ENCODE results near the gene RAB1A. TPM values are rescaled to one million over a fixed set of nuclear protein-coding genes. Genes with fewer than 3 reads are reported as not detected.

RAB1A gene
- polyA plus RNA-seq, 1 donor (not counting 4 experiments of a cell fraction or from before 2014, with no cell fraction given) = 274 TPM

- TF ChIP-seq EZH2 (IDR thresholded peaks at IDR 0.05; ENCODE audit: low read length) = no peak
- no peak for TF ChIP-seq CTCF (optimal IDR thresholded peaks at IDR 0.05 in 1 of 3, IDR thresholded peaks at IDR 0.05 in 1 of 3, conservative IDR thresholded peaks at IDR 0.05 in 1 of 3; ENCODE audit: extremely low read depth in 1 of 3, insufficient read depth in 2 of 3, low read length in 3 of 3)
- Histone ChIP-seq H3K36me3 (ENCODE audit: control insufficient read depth in 2 of 2, extremely low read depth in 1 of 2, insufficient read depth in 2 of 2, low read length in 2 of 2) (no peaks in the 10 kb centered on the region), H3K4me1 (ENCODE audit: control insufficient read depth, extremely low read depth, insufficient read depth, low read length) (no peaks in the 10 kb centered on the region), H3K79me2 (ENCODE audit: control insufficient read depth, insufficient read depth, low read length) (no peaks in the 10 kb centered on the region), H3K27ac (ENCODE audit: control insufficient read depth, insufficient read depth, low read length) (no peak overlapping the region), H3K4me2 (ENCODE audit: control insufficient read depth, extremely low read depth, insufficient read depth, low read depth, low read length) (no peak overlapping the region), H3K27me3 (ENCODE audit: control insufficient read depth, extremely low read depth, insufficient read depth, low read length) (no peaks in the 10 kb centered on the region), H3K9me3 (ENCODE audit: control insufficient read depth, low read depth, low read length) (no peaks in the 10 kb centered on the region), H4K20me1 (ENCODE audit: control insufficient read depth, extremely low read depth, insufficient read depth, low read length) (no peaks in the 10 kb centered on the region), H3K9ac (ENCODE audit: control insufficient read depth, extremely low read depth, insufficient read depth, low read length) (no peak overlapping the region), H3K9me1 (ENCODE audit: control insufficient read depth, extremely low read depth, insufficient read depth, low read length) (no peaks in the 10 kb centered on the region), H3K4me3 (ENCODE audit: control insufficient read depth in 2 of 3, extremely low read depth in 1 of 3, insufficient read depth in 2 of 3, low read depth in 1 of 3, low read length in 3 of 3) (no peak overlapping the region), H2AFZ (ENCODE audit: control insufficient read depth, low read length) (no peak overlapping the region)
- dilution Hi-C loops (cut with MboI; ENCODE audit: extremely low pct_ligation_motif_present, low sequenced_read_pairs) = no loop called here
- DNase-seq (ENCODE audit: low read depth, low spot score) = no peak
- no peak for FAIRE-seq
Measured at GRCh38 chr2:65050931-65051330, 79.0 kb downstream of the RAB1A start.

- no peaks in the 10 kb centered on the region for H4K20me1 ChIP-seq (ENCODE audit: control insufficient read depth, extremely low read depth, insufficient read depth, low read length)
- no peak overlapping the region for H2AFZ ChIP-seq (ENCODE audit: control insufficient read depth, low read length)
- no peak overlapping the region for H3K4me3 ChIP-seq (ENCODE audit: control insufficient read depth in 2 of 3, extremely low read depth in 1 of 3, insufficient read depth in 2 of 3, low read depth in 1 of 3, low read length in 3 of 3)
- H3K9ac ChIP-seq (ENCODE audit: control insufficient read depth, extremely low read depth, insufficient read depth, low read length) = no peak overlapping the region
- H3K79me2 ChIP-seq (ENCODE audit: control insufficient read depth, insufficient read depth, low read length) = no peaks in the 10 kb centered on the region
- dilution Hi-C loops (cut with MboI; ENCODE audit: extremely low pct_ligation_motif_present, low sequenced_read_pairs) = loop anchor here (25.0 kb wide), 1 partner anchor 137 kb away; no protein-coding TSS in a partner anchor
- H3K27ac ChIP-seq (ENCODE audit: control insufficient read depth, insufficient read depth, low read length) = no peak overlapping the region
- H3K27me3 ChIP-seq (ENCODE audit: control insufficient read depth, extremely low read depth, insufficient read depth, low read length) = no peaks in the 10 kb centered on the region
- no peak for TF ChIP-seq CTCF (optimal IDR thresholded peaks at IDR 0.05 in 1 of 3, IDR thresholded peaks at IDR 0.05 in 1 of 3, conservative IDR thresholded peaks at IDR 0.05 in 1 of 3; ENCODE audit: extremely low read depth in 1 of 3, insufficient read depth in 2 of 3, low read length in 3 of 3)
- no peak for TF ChIP-seq EZH2 (IDR thresholded peaks at IDR 0.05; ENCODE audit: low read length)
- H3K4me2 ChIP-seq (ENCODE audit: control insufficient read depth, extremely low read depth, insufficient read depth, low read depth, low read length) = no peak overlapping the region
- no peak for DNase-seq (ENCODE audit: low read depth, low spot score)
- H3K36me3 ChIP-seq (ENCODE audit: control insufficient read depth in 2 of 2, extremely low read depth in 1 of 2, insufficient read depth in 2 of 2, low read length in 2 of 2) = no peaks in the 10 kb centered on the region
- H3K4me1 ChIP-seq (ENCODE audit: control insufficient read depth, extremely low read depth, insufficient read depth, low read length) = no peaks in the 10 kb centered on the region
- FAIRE-seq = no peak
- H3K9me3 ChIP-seq (ENCODE audit: control insufficient read depth, low read depth, low read length) = no peaks in the 10 kb centered on the region
- no peaks in the 10 kb centered on the region for H3K9me1 ChIP-seq (ENCODE audit: control insufficient read depth, extremely low read depth, insufficient read depth, low read length)
Measured at GRCh38 chr2:65049010-65049639, 80.8 kb downstream of the RAB1A start.
